ENCODE measurements around the gene STATH. TPM values are rescaled to one million over a fixed set of nuclear protein-coding genes. Genes with fewer than 3 reads are reported as not detected.
"Not testable (repeated sequence)": the region's sequence is repeated elsewhere in the genome, so short reads cannot be mapped to it uniquely, and the experiment has no call there.

The STATH gene
- total RNA-seq, 1 experiment from 2014 or later, result not detected

DNA sequence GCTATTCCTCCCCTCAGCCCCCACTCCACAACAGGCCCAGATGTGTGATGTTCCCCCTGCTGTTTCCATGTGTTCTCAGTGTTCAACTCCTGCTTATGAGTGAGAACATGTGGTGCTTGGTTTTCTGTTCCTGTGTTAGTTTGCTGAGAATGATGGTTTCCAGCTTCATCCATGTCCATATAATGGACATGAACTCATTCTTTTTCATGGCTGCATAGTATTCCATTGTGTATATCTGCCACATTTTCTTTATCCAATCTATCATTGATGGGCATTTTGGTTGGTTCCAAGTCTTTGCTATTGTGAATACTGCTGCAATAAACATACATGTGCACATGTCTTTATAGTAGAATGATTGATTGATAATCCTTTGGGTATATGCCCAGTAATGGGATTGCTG, 44.2 kb downstream of the STATH start:
- H3K27ac Mint-ChIP-seq (ENCODE audit: unreplicated experiment); H3K36me3 Mint-ChIP-seq (ENCODE audit: insufficient read depth, unreplicated experiment); H3K27me3 Mint-ChIP-seq (ENCODE audit: unreplicated experiment); H3K9me3 Mint-ChIP-seq (ENCODE audit: low read depth, unreplicated experiment); intact Hi-C loops (cut with micrococcal nuclease; ENCODE audit: unreplicated experiment); DNase-seq; CTCF ChIA-PET; BruUV-seq (replicated peaks); H3K4me1 Mint-ChIP-seq (ENCODE audit: low read depth, unreplicated experiment); H3K4me3 Mint-ChIP-seq (ENCODE audit: low read depth, unreplicated experiment): not testable (repeated sequence)

- H3K27me3 Mint-ChIP-seq (ENCODE audit: unreplicated experiment), result no peaks in the 10 kb centered on the region
- H3K9me3 Mint-ChIP-seq (ENCODE audit: low read depth, unreplicated experiment), result peaks cover 3% of the 10 kb centered on the region
- no peak for TF ChIP-seq CTCF (IDR thresholded peaks at IDR 0.05; ENCODE audit: unreplicated experiment)
- no peaks in the 10 kb centered on the region for H3K4me1 Mint-ChIP-seq (ENCODE audit: low read depth, unreplicated experiment)
- no peaks in the 10 kb centered on the region for H3K36me3 Mint-ChIP-seq (ENCODE audit: insufficient read depth, unreplicated experiment)
- intact Hi-C loops (cut with micrococcal nuclease; ENCODE audit: unreplicated experiment), result no loop called here
- no peak overlapping the region for H3K27ac Mint-ChIP-seq (ENCODE audit: unreplicated experiment)
- no peak for DNase-seq
- no TSS peak for BruUV-seq (replicated peaks)
- H3K4me3 Mint-ChIP-seq (ENCODE audit: low read depth, unreplicated experiment), result no peak overlapping the region
- CTCF ChIA-PET, result no interaction called here
Measured at GRCh38 chr4:70041652-70042286, 46.0 kb downstream of the STATH start.

DNA sequence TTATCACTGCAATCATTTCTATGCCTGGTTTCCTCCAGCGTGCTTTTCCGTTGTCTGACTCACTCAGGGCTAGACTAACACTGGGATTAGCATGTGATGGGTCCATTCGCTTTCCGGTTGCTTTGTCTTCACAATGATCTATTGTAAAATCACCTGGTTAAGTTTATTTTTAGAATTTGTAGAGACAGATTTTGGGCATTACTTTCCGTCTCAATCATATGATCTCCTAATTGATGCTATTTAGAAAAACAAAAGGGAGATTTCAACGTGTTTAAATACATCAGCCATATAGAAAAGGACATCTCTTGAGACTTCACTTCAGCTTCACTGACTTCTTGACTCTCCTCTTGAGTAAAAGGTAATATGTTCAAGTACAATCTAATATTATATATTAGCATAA, 54.4 kb downstream of the STATH start, which contains the start of gene HTN1:
HTN1 (plus strand) TSS at position 301 of the 400 bp plus-strand sequence. CDS start 2,639 bp downstream, outside the sequence.
- intact Hi-C loops (cut with micrococcal nuclease; ENCODE audit: unreplicated experiment); DNase-seq; H3K4me3 Mint-ChIP-seq (ENCODE audit: low read depth, unreplicated experiment); H3K27ac Mint-ChIP-seq (ENCODE audit: unreplicated experiment); BruUV-seq (replicated peaks); H3K36me3 Mint-ChIP-seq (ENCODE audit: insufficient read depth, unreplicated experiment); H3K4me1 Mint-ChIP-seq (ENCODE audit: low read depth, unreplicated experiment); H3K9me3 Mint-ChIP-seq (ENCODE audit: low read depth, unreplicated experiment); H3K27me3 Mint-ChIP-seq (ENCODE audit: unreplicated experiment); CTCF ChIA-PET: not testable (repeated sequence)

Other genes starting within 250 kb of the STATH start
- 0.26 and 0.27 TPM in 2 replicates for gene SULT1B1, start 235.3 kb upstream of the STATH start, total RNA-seq (2022)
- 1.9 and 2.4 TPM in 2 replicates for gene SULT1E1, start 135.8 kb upstream of the STATH start, total RNA-seq (2022)
- not detected in 2 replicates for gene CSN1S1, start 64.9 kb upstream of the STATH start, total RNA-seq (2022)
- gene CSN2, start 30.2 kb upstream of the STATH start, total RNA-seq (2022), result not detected in 2 replicates
- gene HTN3, start 32.5 kb downstream of the STATH start, total RNA-seq (2022), result not detected in 2 replicates
- gene HTN1, start 54.5 kb downstream of the STATH start, total RNA-seq (2022), result not detected in 2 replicates
- gene PRR27, start 158.3 kb downstream of the STATH start, total RNA-seq (2022), result not detected in 2 replicates
- gene ODAM, start 199.8 kb downstream of the STATH start, total RNA-seq (2022), result 137 and 214 TPM in 2 replicates
- gene FDCSP, start 230.2 kb downstream of the STATH start, total RNA-seq (2022), result 1,542 and 2,729 TPM in 2 replicates
- 911 and 1,246 TPM in 2 replicates for gene CSN3, start 246.6 kb downstream of the STATH start, total RNA-seq (2022)